Fibroblast of gingiva (primary cell): ENCODE results near the gene DCAF12.

Source experiments
- DNase-seq: peaks from one replicate; pipeline ENCODE4 v3.0.0-alpha.2; 2011; ENCODE audit warnings: low read depth

The DCAF12 gene

DNA sequence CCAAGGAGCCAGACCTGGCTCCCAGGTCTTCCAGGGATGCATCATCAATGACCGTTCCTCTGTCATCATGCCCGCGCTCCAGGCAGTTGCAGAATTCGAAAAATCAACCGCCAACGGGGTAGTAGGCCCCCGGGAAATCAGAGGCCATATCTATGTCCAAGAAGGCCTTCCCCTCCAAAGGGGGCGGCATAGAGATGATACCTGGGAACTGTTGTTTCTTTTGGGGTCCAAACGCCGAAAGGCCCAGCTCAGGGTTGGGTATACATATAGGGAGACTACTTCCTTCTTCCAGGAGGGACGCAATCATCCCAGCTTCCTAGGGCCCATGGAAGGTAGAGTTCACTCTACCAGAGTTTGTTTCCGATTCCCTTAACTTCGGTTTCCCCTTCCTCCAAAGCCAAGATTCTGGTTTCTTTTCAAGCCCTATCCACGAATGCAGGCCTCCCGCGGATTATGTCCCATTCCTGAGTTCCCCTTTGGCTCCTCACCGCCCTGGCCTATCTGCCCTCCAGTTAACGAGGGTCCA, 754 bp downstream of the DCAF12 start:
- DNase-seq: peak; percentile 5

DNA sequence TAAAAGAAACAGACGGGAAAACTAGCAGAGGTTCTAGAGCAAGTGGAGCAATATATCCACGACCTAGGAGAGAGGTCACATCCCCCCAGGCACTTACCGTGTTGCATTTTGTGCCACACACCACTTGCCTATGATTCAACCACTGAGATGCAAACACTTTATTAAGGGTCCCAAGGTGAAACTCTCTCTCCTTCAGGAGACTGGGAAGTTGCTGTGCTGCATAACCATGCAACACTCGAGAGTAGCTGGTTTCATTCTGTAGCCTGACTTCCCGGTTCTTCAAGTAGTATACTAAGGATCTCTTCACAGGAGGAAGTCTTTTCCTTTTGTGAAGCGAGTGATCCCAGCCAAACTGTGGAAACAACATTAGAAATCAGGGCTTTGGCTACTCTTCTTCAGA, 1.6 kb downstream of the DCAF12 start:
- DNase-seq: no peak

DNA sequence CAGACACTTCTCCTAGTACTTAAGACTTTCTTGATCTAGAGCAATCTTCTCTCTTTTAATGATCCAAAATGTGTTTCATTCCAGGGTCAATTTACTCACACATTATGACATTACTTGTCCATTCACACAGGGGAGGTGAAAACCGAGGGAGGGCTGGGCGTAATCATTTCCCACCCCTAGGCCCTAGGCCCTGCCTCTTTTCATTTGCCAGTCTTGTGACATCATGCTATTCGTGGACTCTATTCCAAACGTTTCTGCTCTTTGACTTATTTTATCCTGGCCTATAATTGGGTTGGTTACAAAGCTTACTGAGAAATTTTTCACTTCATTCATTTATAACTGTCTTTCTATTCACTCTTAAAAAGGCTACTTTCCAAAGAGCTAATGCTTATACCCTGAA, 2.4 kb downstream of the DCAF12 start:
- DNase-seq: no peak

DNA sequence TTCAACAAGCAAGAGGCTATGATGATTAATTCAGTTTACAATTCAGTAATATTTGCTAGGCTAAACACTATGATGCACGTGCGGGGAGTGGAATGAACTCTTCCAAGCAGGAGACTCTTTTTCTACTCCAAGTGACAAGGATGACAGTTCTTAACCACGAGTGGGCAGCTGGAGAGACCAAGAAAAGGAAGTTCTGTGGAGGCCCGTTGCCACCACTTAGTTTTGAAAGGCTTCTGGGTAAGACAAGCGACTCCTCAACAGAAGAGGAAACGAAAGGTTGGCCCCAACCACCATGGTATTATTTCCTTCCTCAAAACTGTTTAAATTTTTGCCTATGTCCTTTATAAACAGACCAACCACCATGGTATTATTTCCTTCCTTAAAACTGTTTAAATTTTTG, 2.8 kb downstream of the DCAF12 start:
- DNase-seq: no peak

DNA sequence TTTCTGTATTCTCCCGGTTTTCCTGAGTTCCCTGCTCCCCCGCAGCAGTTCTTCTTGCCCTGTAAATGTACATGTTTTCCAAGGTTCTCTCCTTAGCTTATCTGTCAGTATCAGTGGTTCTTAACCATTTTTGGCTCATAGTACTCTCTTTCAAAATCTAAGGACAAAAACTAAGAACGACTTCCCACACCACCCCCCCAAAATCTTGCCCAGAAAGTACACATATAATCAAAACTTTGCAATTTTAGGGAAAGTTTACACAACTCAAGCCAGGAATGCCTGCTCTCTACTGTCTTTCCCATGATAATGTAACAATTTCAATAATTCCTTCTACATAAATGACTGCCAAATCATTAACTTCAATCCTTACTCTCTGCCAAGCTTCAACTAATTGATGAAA, 4.5 kb downstream of the DCAF12 start:
- DNase-seq: peak; percentile 13

DNA sequence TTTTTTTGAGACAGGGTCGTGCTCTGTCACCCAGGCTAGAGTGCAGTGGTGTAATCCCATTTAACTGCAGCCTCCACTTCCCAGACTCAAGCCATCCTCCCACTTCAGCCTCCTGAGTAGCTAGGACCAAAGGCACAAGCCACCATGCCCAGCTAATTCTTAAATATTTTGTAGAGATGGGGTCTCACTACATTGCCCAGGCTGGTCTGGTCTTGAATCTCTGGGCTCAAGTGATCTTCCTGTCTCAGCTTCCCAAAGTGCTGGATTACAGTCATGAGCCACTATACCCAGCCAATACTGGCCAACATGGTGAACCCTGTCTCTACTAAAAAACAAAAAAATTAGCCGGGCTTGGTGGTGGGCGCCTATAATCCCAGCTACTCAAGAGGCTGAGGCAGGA, 6.8 kb downstream of the DCAF12 start:
- DNase-seq: no peak

DNA sequence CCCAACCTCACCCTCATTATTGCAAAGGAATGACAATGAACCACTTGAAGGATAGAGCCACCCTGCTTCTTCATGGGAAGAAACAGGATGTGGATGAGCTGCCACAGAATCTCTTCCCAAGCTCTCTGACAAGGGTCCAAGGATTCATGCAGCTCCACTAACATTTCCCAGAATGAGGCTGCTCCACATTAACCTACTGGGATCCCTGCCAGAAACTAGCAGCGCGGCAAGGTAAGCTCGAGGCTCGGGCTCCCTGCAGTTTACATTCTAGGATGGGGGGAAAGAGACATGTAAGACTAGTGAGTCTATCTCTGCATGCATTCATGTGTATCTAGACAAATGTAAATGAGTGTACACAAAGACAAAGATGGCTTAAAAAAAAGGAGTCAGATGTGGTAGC, 12.1 kb downstream of the DCAF12 start:
- no peak for DNase-seq

DNA sequence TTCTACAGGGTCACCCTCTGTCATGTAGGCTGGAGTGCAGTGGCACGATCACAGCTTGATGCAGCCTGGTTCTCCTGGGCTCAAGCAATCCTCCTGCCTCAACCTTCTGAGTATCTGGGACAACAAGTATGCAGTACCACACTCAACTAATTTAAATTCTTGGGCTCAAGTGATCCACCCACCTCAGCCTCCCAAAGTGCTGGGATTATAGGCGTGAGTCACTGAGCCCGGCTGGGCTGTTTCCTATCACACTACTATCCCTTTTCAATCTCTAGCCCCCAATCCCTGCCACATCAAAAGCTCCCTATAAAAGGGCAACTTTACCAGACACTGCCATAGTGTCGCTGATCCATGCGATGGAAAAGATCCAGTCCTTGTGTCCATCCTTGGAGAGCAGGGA, 20.4 kb downstream of the DCAF12 start:
- DNase-seq: no peak

DNA sequence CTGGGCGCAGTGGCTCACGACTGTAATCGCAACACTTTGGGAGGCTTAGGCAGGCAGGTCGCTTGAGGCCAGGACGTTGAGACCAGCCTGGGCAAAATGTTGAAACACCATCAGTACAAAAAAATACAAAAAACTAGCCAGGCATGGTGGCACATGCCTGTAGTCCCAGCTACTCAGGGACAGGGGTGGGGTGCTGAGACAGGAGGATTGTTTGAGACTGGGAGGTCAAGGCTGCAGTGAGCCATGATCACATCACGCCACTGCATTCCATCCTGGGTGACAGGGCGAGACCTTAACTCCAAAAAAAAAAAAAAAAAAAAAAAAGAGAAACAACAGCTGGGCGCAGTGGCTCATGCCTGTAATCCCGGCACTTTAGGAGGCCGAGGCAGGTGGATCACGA, 23.7 kb downstream of the DCAF12 start:
- no peak for DNase-seq

DNA sequence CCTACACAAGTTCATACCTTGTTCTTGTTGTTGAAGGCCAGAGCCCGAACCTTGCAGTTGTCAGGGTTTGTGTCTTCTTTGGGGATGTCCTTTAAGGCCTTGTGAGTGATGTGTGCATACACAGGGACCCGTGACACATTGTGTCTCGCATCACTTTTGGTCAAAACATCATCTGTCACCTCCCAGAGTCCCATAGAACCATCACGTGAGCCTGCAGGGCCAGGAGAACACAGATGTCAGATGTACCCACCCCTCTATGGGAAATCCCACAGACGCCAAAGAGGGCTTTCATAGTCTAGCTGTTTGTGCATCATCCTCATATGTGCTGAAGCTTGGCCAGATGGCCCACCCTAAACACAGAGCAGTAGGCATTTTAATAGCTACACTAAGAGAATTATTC, 28.2 kb downstream of the DCAF12 start:
- no peak for DNase-seq

DNA sequence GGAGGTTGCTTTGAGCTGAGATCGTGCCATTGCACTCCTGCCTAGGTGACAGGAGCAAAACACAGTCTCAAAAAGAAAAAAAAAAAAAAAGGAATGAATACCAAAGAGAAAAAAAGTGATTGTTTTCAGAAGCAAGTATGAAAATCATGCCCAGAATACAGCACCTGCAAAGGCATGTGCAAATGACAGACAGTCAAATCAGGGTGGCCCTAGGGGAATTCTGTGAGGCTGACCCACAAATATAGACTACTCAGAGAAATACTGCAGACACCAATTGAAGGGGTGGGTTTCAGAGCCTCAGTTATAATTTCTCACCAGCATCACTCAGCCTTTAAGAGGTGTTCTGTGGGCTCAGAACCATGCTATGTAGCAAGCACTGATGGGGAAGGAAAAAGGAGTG, 28.6 kb downstream of the DCAF12 start:
- no peak for DNase-seq

DNA sequence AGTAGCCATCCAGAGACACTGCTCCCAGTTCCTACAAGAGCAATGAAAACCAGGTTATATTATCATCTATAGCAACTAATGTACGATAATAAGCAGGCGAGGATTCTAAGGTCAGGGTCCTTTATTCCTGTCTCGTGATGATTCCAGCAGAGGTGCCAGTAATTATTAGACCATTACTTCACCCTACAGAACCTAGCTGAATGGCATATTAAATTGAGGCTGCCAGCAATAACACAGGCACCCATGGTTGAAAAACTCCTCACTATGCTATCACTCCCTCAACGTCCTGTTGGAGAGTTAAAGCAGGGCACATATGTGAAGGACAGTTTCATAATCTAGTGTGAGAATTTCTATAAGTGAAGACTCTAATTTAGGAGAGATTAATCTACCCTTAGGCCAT, 29.7 kb downstream of the DCAF12 start:
- DNase-seq: no peak

DNA sequence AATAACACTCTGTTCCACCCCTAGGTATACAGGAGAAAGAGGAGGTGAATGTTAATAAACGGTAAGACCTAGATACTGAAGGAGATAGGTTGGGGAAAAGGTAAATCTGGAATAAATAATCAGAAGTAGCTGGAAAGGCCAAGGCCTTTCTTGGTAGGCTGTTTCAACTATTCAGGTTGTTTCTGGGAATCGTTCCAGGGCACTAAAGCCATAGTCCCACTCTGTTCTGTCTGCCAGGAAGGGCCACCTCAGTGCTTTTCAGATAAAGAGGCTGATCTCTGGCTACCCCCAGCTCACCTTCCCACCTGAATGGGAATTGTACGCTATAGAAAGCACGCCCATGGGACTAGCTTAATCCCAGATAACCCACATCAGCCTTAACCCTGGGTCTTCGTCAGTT, 32.9 kb downstream of the DCAF12 start:
- no peak for DNase-seq

DNA sequence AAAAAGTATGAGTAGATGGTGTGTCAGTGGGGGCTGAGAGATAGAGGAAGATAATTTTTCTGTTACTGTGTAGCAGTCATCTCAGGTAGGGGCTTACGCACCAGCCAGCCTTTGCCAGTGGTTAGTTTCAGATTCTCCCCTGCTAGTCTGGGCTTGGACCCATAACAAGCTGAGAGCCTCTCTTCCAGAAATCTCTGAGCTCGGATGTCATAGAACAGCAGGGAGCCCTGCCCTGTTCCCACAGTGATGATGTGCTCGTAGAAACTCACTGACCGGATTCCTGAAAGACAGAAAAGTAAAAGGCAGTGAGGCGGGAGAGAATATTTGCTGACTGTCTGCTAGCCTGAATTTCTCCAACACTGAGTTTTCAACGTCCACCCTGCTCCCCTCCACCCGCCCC, 37.2 kb downstream of the DCAF12 start:
- no peak for DNase-seq

DNA sequence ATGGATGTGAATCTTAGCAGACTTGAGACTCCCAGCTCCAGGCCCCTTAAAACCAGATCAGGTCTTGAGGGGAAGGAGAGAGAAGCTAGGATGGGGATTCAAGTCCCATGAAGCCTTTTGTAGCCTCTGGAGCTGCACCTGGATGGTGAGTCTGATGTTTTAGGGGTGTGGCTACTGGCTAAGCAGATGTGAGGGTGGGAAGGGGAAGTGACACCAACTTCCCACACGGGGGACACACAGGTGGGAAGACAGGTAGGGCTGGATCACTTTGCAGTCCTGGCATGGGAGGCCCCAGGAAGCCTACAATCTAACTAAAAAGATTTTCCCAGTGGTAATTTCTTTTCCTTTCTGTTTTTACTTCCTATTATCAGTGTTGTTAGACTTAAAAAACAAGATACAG, 39.1 kb downstream of the DCAF12 start:
- DNase-seq: no peak

DNA sequence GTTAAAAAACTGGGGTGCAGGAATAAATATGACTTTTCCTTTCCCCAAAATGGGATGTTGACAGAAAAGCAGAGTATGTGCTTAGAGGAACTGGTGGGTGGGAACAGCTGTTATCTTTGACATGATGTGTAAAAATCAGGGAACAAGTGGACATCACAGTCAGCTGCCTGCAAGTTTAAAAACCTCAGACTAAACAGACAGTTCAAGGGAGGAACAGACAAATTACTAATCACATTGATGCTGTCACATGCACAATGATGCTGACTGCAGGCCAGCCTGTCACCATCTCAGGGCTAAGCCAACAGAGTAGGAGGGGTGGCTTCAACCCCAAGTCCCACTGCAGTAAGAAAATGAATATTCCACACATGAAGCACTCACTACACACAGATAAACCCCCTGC, 39.6 kb downstream of the DCAF12 start:
- DNase-seq: no peak

DNA sequence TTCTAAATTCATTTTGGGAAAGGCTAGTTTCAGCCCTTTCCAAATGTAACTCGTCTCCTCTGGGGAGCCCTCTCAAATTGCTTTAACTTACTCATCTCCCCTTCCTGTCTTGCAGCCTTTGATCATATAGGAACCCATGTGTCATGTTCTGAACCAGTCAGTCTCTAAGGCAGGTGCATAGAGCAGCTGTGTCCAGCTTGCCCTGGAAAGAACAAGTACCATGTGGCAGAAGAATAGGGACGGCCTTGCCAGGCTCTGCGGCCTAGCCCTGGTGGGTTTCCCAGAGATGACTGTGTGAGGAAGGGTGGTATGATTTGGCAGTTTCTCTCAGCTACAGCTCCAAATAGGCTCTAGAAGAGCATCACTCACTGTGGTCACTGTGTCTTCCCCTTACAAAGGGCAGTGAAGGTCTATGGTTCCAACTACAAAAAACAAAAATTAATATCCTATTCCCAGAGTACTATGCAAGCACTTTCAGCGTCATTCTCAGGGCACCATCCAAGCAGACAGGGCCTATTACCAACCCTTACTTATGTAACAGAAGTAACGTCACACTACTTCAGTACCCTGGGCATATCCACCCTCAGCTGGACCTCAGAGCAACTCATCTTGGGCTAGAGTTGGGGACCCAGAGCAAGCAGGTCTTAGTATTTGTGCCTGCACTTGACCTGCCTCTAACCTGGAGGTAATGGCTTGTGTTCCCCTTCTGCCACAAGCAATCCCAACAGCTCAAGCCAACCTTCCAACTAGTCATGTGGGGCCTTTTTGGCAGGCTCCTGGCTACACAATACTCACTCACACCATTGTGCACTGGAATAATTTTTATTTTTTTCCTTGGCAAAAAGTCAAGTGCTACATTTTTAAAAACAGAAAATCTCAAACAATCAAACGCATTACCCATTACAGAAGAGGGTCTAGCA, 40.7 kb downstream of the DCAF12 start:
- no peak for DNase-seq

DNA sequence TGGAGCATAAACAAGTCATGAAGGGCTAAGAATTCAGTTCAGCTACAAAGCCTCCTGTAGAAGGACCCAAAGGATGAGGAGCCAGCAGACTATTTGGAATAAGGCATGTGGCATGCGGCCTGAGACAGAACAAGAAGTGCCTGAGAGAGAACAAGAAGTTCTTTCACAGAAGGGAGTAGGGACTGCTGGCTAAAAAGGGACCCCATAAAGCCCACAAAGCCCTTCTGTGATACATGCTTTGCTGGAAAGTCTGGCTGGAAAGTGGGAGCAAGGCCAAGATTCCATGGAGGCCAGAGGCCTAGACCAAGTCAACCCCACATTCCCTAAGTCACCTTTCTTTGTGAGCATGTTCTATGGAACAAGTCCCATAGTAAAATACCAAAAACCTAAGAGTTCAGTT, 41.9 kb downstream of the DCAF12 start:
- peak; percentile 6 for DNase-seq

DNA sequence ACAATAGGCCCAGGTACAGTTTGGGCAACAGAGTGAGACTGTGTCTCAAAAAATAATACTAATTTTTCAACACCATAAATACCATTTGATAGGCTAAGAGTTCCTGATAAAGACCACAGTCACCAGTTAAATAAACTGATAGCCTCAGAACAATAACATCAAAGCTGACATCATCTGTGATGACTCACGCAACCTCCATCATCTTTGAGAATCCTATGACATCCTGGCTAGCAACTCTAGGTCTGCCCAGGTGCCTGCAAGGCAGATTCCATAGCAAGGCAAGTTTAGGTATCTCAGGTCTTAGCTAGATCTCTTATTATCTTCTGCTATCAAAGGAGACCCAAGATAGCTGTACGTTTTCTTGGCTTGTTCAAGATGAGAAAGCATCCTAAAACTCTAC, 47.3 kb downstream of the DCAF12 start:
- no peak for DNase-seq

DNA sequence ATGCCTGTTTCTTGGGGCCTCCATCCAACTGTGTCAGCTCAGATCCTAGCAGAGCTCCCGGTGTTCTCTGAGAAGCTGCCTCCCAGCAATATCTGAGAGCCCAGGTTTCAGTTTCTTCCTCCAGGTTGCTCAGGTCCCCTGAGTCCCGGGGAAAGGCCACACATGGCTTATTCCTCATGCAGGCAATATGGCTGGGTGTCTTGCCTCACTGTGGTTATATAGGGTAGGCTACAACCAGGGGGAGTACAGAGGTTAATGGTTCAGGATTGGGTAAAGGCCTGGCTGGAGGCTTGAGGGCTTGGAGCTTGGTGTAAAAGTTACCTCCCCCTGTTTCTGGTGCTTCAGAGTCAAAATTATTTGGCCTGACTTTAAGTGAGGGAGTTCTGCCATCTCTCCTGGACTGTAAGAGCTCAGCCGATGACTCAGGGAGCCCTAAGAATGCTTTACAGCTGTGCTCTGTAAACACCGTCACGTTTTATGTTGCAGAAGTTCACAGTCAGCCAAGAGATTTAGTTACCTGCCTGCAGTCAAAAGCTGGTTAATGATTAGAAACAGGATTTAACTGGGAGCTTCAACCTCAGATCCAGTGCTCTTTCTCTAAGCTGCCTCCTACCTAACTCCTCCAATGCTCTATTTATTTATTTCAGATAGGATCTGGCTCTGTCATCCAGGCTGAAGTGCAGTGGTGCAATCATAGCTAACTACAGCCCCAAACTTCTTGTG, 53.5 kb downstream of the DCAF12 start:
- peak; percentile 92 for DNase-seq

DNA sequence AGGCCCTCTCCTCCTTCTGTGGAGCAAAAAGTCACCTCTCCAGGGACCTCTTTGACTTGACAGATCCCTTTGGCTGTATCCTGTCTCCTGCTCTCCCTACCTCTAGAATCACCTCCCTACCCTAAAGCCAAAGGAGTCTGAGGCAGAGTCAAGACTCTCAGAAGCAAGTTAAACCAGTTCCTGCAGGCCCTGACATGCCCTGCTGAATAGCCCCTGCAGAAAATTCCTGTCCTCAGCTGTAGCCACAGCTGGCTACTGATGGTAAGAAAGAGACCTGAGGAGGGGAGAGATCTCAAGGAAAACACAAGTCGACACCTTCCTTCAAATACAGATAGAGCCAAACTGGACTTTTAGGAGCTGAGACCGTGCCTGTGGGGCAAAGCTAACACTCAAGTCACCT, 54.1 kb downstream of the DCAF12 start:
- DNase-seq: no peak

DNA sequence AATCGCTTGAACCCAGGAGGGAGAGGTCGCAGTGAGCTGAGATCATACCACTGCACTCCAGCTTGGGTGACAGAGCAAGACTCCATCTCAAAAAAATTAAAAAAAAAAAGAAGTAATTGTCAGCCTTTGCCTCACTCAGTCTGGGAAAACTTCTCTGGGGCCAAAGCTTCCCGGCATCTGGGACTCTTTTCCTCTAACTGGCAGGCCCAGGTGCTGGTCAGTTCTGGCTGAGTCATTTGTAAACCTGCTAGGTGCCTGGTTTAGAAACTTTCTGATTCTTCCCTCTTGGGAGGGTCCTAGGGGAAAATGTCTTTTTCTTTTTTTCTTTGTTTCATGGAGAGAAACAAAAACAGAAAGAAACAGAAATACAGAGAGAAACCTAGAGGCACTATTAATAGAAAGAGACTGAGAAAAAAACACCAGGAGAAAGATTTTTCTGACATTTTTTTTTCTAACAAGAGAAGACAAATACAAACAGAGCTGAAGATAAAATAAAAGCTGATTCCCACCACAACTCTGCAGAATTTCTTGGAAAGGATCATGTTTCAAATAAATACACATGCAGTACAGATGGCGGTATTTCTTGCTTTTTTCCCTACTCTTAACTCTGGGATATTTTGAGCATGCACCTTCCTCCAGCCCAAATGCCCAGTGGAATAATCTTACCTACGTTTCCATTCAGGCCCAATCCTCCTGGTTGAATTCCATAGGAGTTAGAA, 55.7 kb downstream of the DCAF12 start:
- DNase-seq: peak; percentile 26

DNA sequence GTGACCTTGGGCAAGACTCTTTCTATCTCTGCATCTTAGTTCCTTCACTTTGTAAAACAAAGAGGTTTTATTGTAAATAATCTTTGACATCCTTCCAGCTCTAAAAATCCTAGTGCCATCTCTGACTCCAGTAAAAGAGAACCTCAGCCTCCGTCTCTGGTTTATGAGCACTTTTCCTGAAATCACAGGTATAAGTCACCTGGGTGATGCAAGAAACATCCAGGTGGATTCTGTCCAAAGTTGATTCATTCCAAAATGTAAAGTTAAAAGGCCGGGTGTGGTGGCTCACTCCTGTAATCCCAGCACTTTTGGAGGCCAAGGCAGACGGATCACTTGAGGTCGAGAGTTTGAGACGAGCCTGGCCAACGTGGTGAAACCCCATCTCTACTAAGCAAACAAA, 56.7 kb downstream of the DCAF12 start:
- no peak for DNase-seq
